ENCODE results near the gene C9orf153. TPM values are rescaled to one million over a fixed set of nuclear protein-coding genes. Genes with fewer than 3 reads are reported as not detected.

C9orf153 gene
- total RNA-seq, 1 experiment from 2014 or later: 0.17 TPM

GRCh38 chr9:86263876-86264275, 4.4 kb upstream of the C9orf153 start:
- Mint-ChIP-seq H3K27ac (peak overlapping the region in 1 of 3 experiments; percentile 8; a peak in 2 of 7 replicates), H3K4me3 (no peak overlapping the region), H3K9me3 (no peaks in the 10 kb centered on the region), H3K36me3 (ENCODE audit: insufficient read depth in 1 of 3, low read depth in 3 of 3) (peaks cover 17 to 33% (median 22%) of the 10 kb centered on the region in 3 experiments; a peak in 6 of 7 replicates), H3K27me3 (ENCODE audit: low read depth) (no peaks in the 10 kb centered on the region), H3K4me1 (peaks cover 8 to 9% of the 10 kb centered on the region in 2 experiments)
- DNase-seq: no peak
- Histone ChIP-seq H2BK5ac (ENCODE audit: insufficient read length, low read length) (no peak overlapping the region), H2BK15ac (ENCODE audit: low read depth, low read length) (no peak overlapping the region), H3K4ac (ENCODE audit: low read depth, low read length) (no peak overlapping the region), H3K27me3 (ENCODE audit: insufficient read depth, low read length) (no peaks in the 10 kb centered on the region), H3T11ph (ENCODE audit: low read length) (no peak overlapping the region), H3K79me1 (ENCODE audit: insufficient read depth, low read depth, low read length, poor library complexity, severe bottlenecking) (no peaks in the 10 kb centered on the region), H2AFZ (ENCODE audit: low read length) (no peak overlapping the region), H2BK120ac (ENCODE audit: low read depth, low read length, poor library complexity, severe bottlenecking) (no peak overlapping the region), H3K79me2 (ENCODE audit: insufficient read depth, low read length) (no peaks in the 10 kb centered on the region), H3K56ac (ENCODE audit: insufficient read length, low read depth, low read length) (no peak overlapping the region), H2AK5ac (ENCODE audit: insufficient read length, low read length) (no peak overlapping the region), H2BK20ac (ENCODE audit: low read depth, low read length, poor library complexity, severe bottlenecking) (no peak overlapping the region), H3K27ac (ENCODE audit: insufficient read length, low read depth, low read length) (no peak overlapping the region), H3K9ac (ENCODE audit: extremely low read depth, insufficient read length, low read length) (no peak overlapping the region), H3K18ac (ENCODE audit: insufficient read length, low read depth, low read length) (no peak overlapping the region), H4K8ac (replicated peaks; ENCODE audit: insufficient read length, low read depth, low read length) (no peak overlapping the region), H2BK12ac (ENCODE audit: insufficient read length, low read depth, low read length) (no peak overlapping the region), H3K4me1 (ENCODE audit: insufficient read depth, low read length) (no peaks in the 10 kb centered on the region), H4K20me1 (ENCODE audit: control insufficient read depth, insufficient read depth, insufficient read length) (no peaks in the 10 kb centered on the region), H4K5ac (ENCODE audit: insufficient read length, low read depth, low read length) (no peak overlapping the region), H3K23ac (ENCODE audit: insufficient read length, low read depth, low read length) (no peak overlapping the region), H4K91ac (ENCODE audit: insufficient read length, low read depth, low read length) (no peak overlapping the region), H3K4me2 (ENCODE audit: insufficient read depth, insufficient read length, low read length) (no peak overlapping the region), H3K14ac (ENCODE audit: insufficient read depth, low read length) (no peak overlapping the region), H3K9me3 (ENCODE audit: control insufficient read depth, low read depth, low read length) (no peaks in the 10 kb centered on the region), H3K23me2 (ENCODE audit: insufficient read length, low read depth, low read length, poor library complexity, severe bottlenecking) (no peaks in the 10 kb centered on the region)
- no CpG with 5 or more reads among the region's 6 CpGs for WGBS (ENCODE audit: extremely low coverage, insufficient read length, low lambda C conversion rate)
- TF ChIP-seq, protein P1, sequence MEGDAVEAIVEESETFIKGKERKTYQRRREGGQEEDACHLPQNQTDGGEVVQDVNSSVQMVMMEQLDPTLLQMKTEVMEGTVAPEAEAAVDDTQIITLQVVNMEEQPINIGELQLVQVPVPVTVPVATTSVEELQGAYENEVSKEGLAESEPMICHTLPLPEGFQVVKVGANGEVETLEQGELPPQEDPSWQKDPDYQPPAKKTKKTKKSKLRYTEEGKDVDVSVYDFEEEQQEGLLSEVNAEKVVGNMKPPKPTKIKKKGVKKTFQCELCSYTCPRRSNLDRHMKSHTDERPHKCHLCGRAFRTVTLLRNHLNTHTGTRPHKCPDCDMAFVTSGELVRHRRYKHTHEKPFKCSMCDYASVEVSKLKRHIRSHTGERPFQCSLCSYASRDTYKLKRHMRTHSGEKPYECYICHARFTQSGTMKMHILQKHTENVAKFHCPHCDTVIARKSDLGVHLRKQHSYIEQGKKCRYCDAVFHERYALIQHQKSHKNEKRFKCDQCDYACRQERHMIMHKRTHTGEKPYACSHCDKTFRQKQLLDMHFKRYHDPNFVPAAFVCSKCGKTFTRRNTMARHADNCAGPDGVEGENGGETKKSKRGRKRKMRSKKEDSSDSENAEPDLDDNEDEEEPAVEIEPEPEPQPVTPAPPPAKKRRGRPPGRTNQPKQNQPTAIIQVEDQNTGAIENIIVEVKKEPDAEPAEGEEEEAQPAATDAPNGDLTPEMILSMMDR (conservative IDR thresholded peaks at IDR 0.05): no peak

Data from H9 (cell line).